NCI-H2107 (cell line): ENCODE results near the gene IPO13.

ENCODE experiments used
- DNase-seq: peaks from one replicate; lab custom pipeline; 2025; lab: John Stamatoyannopoulos, UW

Gene IPO13

DNA sequence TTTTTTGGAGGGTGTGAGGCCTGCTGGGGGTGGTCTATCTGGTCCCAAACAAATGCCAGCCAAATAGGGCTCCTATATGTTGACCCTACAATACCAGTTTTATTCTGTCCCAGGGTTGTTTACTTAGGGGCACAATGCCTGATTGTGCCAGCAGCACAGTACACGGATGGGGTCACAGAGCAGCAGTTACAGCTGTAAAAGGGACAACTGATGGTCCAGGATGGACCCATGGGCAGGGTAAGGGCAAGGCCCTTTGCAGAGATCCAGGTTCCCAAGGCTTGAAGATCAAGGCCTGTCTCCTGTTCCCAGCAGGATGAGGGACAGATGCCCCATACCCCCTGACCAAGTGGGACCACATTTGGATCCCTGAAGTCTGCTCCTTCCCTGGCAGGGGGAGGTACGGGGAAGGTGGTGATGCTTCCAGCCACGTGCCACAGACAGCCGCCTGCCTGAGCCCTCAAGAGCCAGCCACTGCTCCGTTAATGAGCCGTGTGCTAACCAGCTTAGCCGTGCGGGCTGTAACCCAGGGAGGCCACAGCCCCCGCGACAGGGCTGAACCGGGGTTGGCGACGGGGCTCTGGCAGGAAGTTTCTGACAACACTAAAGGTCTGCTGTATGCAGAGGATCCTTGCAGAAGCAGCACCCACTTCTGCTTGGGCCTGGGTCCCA lies 66.3 kb downstream of the IPO13 start:
- no peak for DNase-seq

DNA sequence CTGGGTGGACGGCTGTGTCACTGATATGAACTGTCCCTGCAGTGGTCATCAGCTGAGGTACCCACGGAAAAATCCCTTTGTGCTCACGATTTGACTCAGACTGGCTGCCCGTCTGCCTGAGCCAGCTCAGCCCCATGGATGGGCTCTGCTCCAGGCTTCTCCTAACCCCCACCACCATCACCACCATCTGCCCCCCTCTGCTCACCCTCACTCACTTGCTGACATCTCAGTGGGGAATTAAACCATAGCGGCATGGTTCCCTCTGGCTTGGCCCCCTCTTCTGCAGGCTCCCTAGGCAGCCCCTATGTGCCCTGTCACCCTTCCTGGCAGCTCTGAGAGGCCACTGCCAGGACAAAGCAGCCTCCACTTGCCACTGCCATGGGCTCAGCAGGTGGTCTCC lies 67.2 kb downstream of the IPO13 start:
- no peak for DNase-seq

DNA sequence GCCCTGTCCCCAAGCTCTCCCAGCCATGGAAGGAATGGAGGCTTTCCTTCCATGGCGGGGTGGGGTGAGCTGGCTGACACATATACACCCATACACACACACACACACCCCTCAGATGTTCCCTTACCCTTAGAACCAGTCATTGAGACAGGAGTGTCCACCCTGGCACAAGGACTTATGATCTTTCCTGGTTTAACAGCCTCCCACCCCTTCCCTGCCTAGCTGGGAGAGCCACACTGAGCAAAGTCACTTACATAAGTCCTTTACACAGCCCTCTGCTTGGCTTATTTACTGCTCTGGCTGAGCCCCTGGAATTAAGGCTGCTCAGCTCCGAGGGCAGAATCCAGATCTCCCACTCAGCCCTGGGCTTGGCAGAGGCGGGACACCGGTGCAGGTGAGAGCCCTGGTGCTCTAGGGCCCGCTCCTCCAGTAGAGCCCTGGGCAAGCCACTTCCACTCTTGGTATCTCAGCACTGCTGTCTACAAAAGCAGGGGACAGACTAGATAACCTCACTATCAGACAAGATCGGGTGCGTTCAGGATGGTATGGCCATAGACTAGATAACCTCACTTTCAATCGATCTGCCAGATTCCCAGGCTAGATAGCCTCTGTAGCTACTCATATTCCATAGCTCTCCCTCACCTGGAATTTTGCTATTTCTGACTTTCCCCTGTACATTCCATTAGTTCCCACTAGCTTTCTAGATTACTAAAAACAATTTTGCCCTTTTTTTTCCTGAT lies 67.8 kb downstream of the IPO13 start:
- DNase-seq = no peak

DNA sequence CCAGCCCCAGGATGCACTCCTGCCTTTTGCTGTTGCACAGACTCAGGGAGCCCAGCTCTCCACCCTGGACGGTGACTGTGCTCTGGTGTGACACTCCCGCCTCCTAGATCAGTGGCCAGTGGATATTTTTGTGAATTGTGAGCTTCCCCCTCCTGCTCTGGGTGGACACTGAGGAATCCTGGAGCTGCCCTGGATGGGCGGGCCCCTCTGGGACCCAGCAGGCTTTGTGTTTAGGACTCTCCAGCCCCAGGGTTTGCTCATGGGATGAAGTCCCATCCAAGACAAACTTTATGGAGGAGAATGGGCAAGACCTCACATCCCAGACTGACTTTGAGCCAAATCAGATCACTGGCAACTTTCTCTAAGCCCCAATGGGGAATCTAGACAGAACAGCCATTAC lies 68.5 kb downstream of the IPO13 start:
- no peak for DNase-seq

DNA sequence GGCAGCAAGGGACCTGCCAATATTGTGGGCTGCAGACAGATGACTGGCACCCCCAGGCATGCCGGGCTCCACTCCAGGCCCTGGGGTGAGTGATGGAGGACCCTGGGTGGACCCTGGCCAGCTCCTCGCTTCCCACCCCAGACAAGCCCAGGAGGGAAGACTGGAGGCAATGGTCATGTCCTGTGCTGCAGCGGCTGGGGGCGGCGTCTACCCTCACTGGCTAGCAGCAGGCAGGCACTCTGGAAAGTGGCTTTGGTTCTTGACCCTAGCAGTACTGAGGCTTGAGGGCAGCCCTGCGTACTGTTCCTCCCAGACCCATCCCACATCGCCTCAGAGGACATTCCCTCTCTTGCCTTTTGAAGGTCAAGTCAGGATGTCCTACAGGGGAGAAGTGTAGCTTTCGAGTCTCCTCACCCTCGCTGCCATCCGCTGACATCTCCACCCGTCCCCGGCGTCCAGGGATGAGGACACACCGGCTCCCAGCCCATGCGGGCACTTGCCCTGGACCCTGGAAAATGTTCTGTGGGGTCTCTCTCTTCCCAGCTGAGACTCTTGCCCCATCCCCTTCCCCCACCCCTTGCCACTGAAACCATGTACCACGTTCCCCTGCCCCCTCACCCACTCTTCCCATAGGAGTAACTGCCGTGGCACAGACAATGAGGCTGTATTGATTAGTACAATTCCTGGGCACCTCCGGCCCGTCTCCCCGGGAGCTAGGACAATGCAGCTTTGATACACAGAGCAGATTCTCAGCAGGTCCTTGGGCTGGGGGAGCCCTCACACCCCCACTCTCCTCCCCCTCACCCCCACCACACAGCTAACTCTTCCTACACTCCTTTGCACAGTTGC lies 69.5 kb downstream of the IPO13 start:
- no peak for DNase-seq

DNA sequence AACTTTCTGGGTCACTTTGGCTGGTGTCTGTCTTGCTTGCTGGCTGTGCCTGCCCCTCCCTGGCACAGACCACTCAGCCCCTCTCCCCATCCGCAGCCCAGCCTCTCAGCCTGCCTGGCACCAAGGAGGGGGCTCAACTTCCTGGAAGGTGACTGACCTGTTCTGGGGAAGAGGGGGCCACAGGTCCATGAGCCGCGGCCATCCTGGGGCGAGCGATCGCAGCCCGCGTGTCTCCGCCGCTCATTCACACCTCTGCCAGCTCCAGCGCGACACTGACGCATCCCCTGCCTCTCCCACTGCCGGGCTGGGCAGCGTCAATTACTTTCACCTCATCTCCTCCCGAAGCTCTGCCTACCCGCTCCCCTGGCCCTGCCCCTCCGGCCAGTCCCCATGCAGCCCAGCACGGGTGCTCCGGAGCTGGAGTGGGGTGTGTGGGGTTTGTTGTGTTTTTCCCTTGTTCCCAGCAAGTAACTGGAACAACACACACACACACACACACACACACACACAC lies 70.2 kb downstream of the IPO13 start:
- DNase-seq = no peak
